Omental fat pad (tissue), 4 donors: ENCODE data around the gene CCN2. TPM values are rescaled to one million over a fixed set of nuclear protein-coding genes. Genes with fewer than 3 reads are reported as not detected.
A peak's percentile ranks its signal among the peaks of the same experiment; 100 is the strongest.

Experiments
- ATAC-seq: fragments of 150-250 bp; one replicate; pipeline ENCODE4 v1.9.1; 2016; ENCODE audit warnings: mild to moderate bottlenecking, moderate library complexity; ENCODE audit not compliant: low FRiP score
- DNase-seq: peaks from one replicate; pipeline ENCODE4 v3.0.0-alpha.2; 2019; ENCODE audit warnings: low spot score
- total RNA-seq, 4 donors: library from RNA; depleted of rRNA; stranded (reverse); fragments of >200 nt; gene quantifications; one replicate each; pipeline ENCODE4 v1.1.0, GENCODE V29; 2016
- TF ChIP-seq, protein P1 (sequence below), 3 donors: fragments of 450-650 bp; IDR thresholded peaks; one replicate each; pipeline ENCODE4 v1.5.1; 2016 to 2017; ENCODE audit warnings: antibody characterized with exemption in 3 of 3, mild to moderate bottlenecking in 3 of 3, moderate library complexity in 2 of 3

CCN2 gene
- total RNA-seq, 4 donors from 2014 or later, result 60.6 to 129 (median 107) TPM

DNA sequence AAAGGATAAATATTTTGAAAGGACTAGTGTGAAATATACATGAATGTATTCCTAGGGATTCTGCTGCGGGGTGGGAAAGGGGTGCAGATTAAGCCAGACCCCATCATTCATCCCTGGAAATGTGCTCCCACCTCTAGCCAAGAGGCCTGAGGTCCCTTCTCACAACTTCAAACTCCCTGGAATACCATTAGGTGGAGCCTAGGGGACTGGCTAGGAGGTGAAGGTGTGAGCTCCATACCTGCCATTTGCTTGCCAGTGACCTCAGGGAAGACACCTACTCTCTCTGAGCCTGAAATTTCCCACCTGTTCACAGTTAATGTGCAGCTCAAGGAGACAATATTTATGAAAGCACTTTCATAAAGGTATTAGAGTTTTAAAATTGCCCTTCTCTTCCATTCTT is 4.7 kb upstream of the CCN2 start:
- DNase-seq, result no peak
- no peak for ATAC-seq
- TF ChIP-seq, protein P1, sequence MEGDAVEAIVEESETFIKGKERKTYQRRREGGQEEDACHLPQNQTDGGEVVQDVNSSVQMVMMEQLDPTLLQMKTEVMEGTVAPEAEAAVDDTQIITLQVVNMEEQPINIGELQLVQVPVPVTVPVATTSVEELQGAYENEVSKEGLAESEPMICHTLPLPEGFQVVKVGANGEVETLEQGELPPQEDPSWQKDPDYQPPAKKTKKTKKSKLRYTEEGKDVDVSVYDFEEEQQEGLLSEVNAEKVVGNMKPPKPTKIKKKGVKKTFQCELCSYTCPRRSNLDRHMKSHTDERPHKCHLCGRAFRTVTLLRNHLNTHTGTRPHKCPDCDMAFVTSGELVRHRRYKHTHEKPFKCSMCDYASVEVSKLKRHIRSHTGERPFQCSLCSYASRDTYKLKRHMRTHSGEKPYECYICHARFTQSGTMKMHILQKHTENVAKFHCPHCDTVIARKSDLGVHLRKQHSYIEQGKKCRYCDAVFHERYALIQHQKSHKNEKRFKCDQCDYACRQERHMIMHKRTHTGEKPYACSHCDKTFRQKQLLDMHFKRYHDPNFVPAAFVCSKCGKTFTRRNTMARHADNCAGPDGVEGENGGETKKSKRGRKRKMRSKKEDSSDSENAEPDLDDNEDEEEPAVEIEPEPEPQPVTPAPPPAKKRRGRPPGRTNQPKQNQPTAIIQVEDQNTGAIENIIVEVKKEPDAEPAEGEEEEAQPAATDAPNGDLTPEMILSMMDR (IDR thresholded peaks at IDR 0.05), result no peak

DNA sequence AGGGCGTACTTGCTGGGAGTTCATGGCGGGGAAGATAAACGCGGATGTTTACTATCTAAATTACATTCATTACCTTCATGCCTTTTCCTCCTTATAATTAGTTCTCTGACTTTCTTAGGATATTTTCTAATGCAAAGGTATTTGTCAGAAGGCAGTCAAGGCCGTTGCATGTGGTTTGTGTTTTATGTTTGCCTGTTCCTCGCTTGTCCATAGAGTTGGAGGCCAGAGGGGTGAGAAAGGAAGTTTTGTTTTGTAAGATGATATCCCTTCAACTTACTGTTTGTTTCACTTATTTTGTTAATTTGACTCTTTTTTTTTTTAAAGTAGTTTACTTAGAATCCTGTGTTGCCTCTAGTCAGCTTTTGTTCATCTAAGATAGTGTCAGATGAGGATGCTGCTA is 4.0 kb upstream of the CCN2 start:
- no peak for DNase-seq
- TF ChIP-seq, protein P1 (IDR thresholded peaks at IDR 0.05), result no peak
- no peak for ATAC-seq

DNA sequence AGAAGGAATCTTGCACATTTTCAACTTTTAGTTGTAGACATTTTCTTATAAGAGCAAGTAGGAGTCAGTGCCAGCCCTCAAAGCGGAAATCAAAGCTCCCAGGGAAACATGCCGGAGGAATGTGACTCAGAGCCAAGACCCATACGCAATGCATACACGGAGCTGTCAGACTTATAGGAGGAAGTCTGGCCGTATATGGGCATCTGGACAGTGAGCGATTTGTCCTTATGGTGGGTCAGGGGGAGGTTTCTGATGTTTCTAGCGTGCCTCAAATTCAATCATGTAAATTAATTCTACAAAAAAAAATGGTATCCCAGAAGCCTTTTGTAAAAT is 3.6 kb upstream of the CCN2 start:
- DNase-seq (no peak), ATAC-seq (peak; percentile 35)
- TF ChIP-seq, protein P1 (IDR thresholded peaks at IDR 0.05), result no peak

DNA sequence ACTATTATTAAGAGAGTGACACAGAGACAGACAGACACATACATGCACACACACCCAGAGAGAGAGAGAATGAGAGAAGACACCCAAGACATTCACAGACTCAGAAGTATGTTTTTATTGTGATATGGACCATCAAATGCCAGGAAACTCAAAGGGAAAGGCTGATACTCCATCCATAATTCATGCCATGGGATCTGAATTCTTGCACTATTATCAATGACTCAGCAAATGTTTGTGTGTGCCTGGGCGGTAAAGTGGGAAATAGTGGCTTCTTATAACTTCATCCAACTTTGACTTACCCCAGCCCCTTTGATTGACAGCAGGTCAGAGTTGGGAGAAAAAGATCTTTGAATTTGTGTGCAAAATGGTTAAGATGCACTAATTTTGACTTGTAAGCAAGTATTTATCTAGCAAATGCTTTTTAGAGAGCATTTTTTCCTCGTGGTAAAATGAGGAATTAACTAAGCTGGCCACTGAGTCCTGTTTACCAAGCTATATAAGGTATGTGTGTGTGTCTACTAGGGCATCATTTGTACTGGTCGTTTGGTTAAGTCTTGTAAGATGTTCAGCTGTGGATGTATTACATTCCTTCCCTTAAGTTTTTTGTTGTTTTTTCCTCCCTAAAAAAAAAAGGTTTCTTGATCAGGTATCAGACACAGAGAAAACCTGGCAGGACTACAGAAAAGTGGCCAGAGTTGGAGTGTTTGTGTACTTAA is 3.0 kb upstream of the CCN2 start:
- TF ChIP-seq, protein P1 (IDR thresholded peaks at IDR 0.05), result no peak
- DNase-seq, result no peak
- no peak for ATAC-seq

DNA sequence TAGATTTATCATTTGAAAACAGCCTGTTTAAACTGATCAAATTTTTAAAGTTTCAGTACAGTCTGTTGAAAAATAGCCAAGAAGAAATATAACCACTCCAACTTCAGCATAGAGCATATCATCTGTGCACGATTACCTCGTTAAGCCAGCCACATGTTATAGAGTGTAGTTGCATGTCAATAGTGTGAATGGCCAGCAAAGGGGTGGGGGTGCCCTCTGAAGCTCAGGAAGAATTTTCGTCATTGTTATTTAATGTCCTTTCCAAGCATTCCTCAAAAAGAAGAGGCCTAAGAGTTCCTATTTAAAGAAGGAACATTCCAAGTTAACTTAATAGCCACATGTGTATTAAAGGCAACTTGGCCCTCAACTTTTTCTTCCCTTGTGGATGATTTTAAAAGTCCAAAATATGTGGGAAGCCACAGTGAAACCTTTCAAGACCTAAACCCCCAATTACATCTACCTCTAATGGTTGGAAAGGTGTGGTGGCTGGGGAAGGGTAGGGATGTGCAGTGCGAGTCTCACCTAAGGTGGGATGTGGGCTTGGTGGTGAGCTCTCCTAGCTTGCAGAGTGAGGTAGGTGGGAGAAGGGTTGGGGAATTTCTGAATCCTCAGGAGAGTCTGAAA is 1.8 kb upstream of the CCN2 start:
- ATAC-seq, result no peak
- TF ChIP-seq, protein P1 (IDR thresholded peaks at IDR 0.05), result no peak
- no peak for DNase-seq

DNA sequence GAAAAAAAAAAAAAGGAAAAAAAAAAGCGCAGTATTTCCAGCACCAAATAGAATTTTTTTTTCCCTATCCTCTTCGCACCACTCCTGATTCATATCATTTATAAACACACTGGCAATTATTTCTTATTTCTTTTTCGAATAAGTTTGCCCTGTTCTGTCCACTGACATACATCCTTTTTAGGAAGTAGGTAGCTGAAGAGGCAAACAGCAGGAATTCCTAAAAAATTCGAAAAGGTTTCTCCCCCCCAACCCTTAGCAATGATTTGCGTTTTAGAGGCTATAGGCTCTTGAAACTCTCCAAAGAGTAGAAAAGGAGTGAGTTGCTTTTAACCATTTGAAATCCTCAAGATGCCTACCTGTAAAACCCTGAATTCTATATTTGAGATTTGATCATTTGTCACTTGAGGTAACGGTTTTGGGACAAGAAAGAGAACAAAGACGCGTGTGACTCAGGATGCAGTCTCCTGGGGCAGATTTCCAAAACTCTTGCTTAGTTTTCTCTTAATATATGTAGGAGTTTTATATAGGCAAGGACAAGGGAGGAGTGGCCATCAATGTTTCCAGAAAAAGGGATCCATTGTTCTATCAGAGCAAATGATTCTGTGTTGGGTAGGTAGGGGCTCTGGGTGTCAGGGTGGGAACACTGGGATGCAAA is 531 bp upstream of the CCN2 start:
- no peak for DNase-seq
- no peak for ATAC-seq
- TF ChIP-seq, protein P1 (IDR thresholded peaks at IDR 0.05), result no peak
